Peyer's patch (tissue), 4 donors: ENCODE data around the gene AHR.

Experiments
- CTCF ChIP-seq, 6 experiments: fragments of 450-650 bp in 4 of 6; fragments of 200-600 bp in 2 of 6; sonication (generic) in 1 of 6; IDR thresholded peaks; one replicate each; pipeline ENCODE4 v1.5.1; 2017 to 2019; ENCODE audit warnings: antibody characterized with exemption in 6 of 6, mild to moderate bottlenecking in 3 of 6, moderate library complexity in 1 of 6
- POLR2A ChIP-seq, 2 donors: fragments of 450-650 bp; IDR thresholded peaks; one replicate each; pipeline ENCODE4 v1.5.1; 2017; ENCODE audit warnings: antibody characterized with exemption in 2 of 2, mild to moderate bottlenecking in 2 of 2, moderate library complexity in 2 of 2

- TF ChIP-seq POLR2A (IDR thresholded peaks at IDR 0.05) (no peak), CTCF (IDR thresholded peaks at IDR 0.05) (no peak)
These were observed 33.5 kb downstream of the AHR start for GRCh38 chr7:17331891-17332501.
